Islet of Langerhans (tissue), 1 donor: ENCODE data around the gene DNAI4.
"Not testable (repeated sequence)": the region's sequence is repeated elsewhere in the genome, so short reads cannot be mapped to it uniquely, and the experiment has no call there.

Experiments
- FAIRE-seq: peaks from one replicate; lab custom pipeline; 2011; peaks lifted over from hg19 to GRCh38; lab: Jason Lieb, UNC

Gene DNAI4

GRCh38 chr1:66927528-66927927 is 2.9 kb upstream of the DNAI4 start:
- FAIRE-seq, result no peak

- FAIRE-seq, result no peak
Observed at GRCh38 chr1:66925944-66926343, 1.3 kb upstream of the DNAI4 start.

GRCh38 chr1:66925558-66925910 is 878 bp upstream of the DNAI4 start:
- no peak for FAIRE-seq

- no peak for FAIRE-seq
Observed at GRCh38 chr1:66920543-66920942, 4.1 kb downstream of the DNAI4 start.

- FAIRE-seq, result no peak
Observed at GRCh38 chr1:66919828-66920227, 4.8 kb downstream of the DNAI4 start.

- no peak for FAIRE-seq
Observed at GRCh38 chr1:66919063-66919462, 5.6 kb downstream of the DNAI4 start.

GRCh38 chr1:66917476-66917875 is 7.2 kb downstream of the DNAI4 start:
- no peak for FAIRE-seq

GRCh38 chr1:66916320-66916719 is 8.3 kb downstream of the DNAI4 start:
- FAIRE-seq, result no peak

- FAIRE-seq, result not testable (repeated sequence)
Observed at GRCh38 chr1:66915203-66915602, 9.5 kb downstream of the DNAI4 start.

GRCh38 chr1:66893712-66894111 is 30.9 kb downstream of the DNAI4 start:
- FAIRE-seq, result no peak

GRCh38 chr1:66890621-66891020 is 34.0 kb downstream of the DNAI4 start:
- FAIRE-seq, result no peak

- no peak for FAIRE-seq
Observed at GRCh38 chr1:66889030-66889429, 35.6 kb downstream of the DNAI4 start.

- no peak for FAIRE-seq
Observed at GRCh38 chr1:66876664-66877063, 48.0 kb downstream of the DNAI4 start.

GRCh38 chr1:66873111-66873510 is 51.5 kb downstream of the DNAI4 start:
- FAIRE-seq, result no peak

GRCh38 chr1:66872024-66872423 is 52.6 kb downstream of the DNAI4 start:
- FAIRE-seq, result not testable (repeated sequence)

GRCh38 chr1:66867501-66867900 is 57.2 kb downstream of the DNAI4 start:
- no peak for FAIRE-seq

GRCh38 chr1:66860529-66860928 is 64.1 kb downstream of the DNAI4 start:
- FAIRE-seq, result no peak

GRCh38 chr1:66853379-66853778 is 71.3 kb downstream of the DNAI4 start:
- FAIRE-seq, result no peak

GRCh38 chr1:66852870-66853269 is 71.8 kb downstream of the DNAI4 start:
- FAIRE-seq, result no peak

GRCh38 chr1:66850989-66851388 is 73.7 kb downstream of the DNAI4 start:
- FAIRE-seq, result peak; percentile 24

- FAIRE-seq, result no peak
Observed at GRCh38 chr1:66848193-66848592, 76.5 kb downstream of the DNAI4 start.

- FAIRE-seq, result no peak
Observed at GRCh38 chr1:66840929-66841328, 83.7 kb downstream of the DNAI4 start.

- no peak for FAIRE-seq
Observed at GRCh38 chr1:66834926-66835325, 89.7 kb downstream of the DNAI4 start.

GRCh38 chr1:66833112-66833511 is 91.5 kb downstream of the DNAI4 start:
- no peak for FAIRE-seq

GRCh38 chr1:66831529-66832239 is 93.0 kb downstream of the DNAI4 start:
- FAIRE-seq, result no peak
